MCF 10A (cell line): Measurements from ENCODE around the gene NCF2. TPM values are rescaled to one million over a fixed set of nuclear protein-coding genes. Genes with fewer than 3 reads are reported as not detected.

Experiments
- BruUV-seq: library from RNA; stranded (reverse); fragments of 400-500 nt; replicated peaks from 2 replicates; lab custom pipeline; 2021; lab: Mats Ljungman, UMichigan
- CTCF ChIA-PET: fragments of 300-600 bp; sonication (Branson Sonifier 250); formaldehyde crosslinking; extraction: SDS; loops from one replicate; lab custom pipeline; 2021; ENCODE audit warnings: antibody characterized with exemption, inconsistent platforms; lab: Yijun Ruan, JAX
- POLR2A ChIA-PET: fragments of 300-600, 350-650 bp; sonication (Branson Sonifier 250); formaldehyde crosslinking; extraction: SDS; loops from one replicate; lab custom pipeline; 2020; ENCODE audit warnings: antibody characterized with exemption, inconsistent platforms; lab: Yijun Ruan, JAX
- DNase-seq: peaks from one replicate; pipeline ENCODE4 v3.0.0-alpha.2; 2018; ENCODE audit not compliant: unreplicated experiment
- H3K27ac Mint-ChIP-seq: one replicate; pipeline ENCODE4 v1.8.0; 2022; ENCODE audit warnings: mild to moderate bottlenecking, low read depth, mixed read lengths; ENCODE audit not compliant: unreplicated experiment
- H3K27me3 Mint-ChIP-seq: one replicate; pipeline ENCODE4 v1.8.0; 2022; ENCODE audit warnings: mixed read lengths; ENCODE audit not compliant: insufficient read depth, unreplicated experiment
- H3K36me3 Mint-ChIP-seq: one replicate; pipeline ENCODE4 v1.8.0; 2022; ENCODE audit warnings: mild to moderate bottlenecking, moderate library complexity, mixed read lengths; ENCODE audit not compliant: insufficient read depth, unreplicated experiment
- H3K4me1 Mint-ChIP-seq: one replicate; pipeline ENCODE4 v1.8.0; 2022; ENCODE audit warnings: mixed read lengths; ENCODE audit not compliant: insufficient read depth, unreplicated experiment
- H3K4me3 Mint-ChIP-seq: one replicate; pipeline ENCODE4 v1.8.0; 2022; ENCODE audit warnings: mild to moderate bottlenecking, moderate library complexity, mixed read lengths; ENCODE audit not compliant: unreplicated experiment
- H3K9me3 Mint-ChIP-seq: one replicate; pipeline ENCODE4 v1.8.0; 2022; ENCODE audit warnings: mixed read lengths; ENCODE audit not compliant: unreplicated experiment
- intact Hi-C: fragments of 100-400 bp; cut with micrococcal nuclease; formaldehyde crosslinking; loops from 2 replicates; pipeline ENCODE4 v1.14.1; 2022
- total RNA-seq: library from RNA; stranded (reverse); gene quantifications from 2 replicates; pipeline ENCODE4 v1.2.3, GENCODE V29; 2022
- TF ChIP-seq, protein P1 (sequence below): fragments of 200-600 bp; IDR thresholded peaks from one replicate; pipeline ENCODE4 v1.8.0; 2022; ENCODE audit warnings: antibody characterized with exemption, mild to moderate bottlenecking; ENCODE audit not compliant: unreplicated experiment

Gene NCF2
- total RNA-seq, 1 experiment from 2014 or later, result 4.9 TPM

DNA sequence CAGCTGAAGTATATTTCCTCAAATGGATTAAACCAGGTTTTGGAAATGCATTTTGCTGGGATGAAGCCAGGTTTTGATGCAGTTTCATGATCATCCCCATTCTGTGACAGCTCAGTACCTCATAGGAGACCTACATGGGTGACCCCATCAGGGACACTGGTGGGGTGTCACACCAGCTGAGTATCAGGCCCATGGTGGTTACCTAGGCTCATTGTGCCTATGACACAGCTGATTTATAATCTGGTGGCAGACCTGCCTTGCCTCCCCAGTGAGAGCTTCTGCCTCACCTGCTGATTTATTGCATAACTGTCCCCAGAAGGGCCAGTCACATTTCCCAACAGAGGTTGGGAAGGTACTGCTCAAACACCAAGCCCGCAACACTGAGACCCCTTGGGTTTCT, 3.8 kb downstream of the NCF2 start:
- TF ChIP-seq, protein P1, sequence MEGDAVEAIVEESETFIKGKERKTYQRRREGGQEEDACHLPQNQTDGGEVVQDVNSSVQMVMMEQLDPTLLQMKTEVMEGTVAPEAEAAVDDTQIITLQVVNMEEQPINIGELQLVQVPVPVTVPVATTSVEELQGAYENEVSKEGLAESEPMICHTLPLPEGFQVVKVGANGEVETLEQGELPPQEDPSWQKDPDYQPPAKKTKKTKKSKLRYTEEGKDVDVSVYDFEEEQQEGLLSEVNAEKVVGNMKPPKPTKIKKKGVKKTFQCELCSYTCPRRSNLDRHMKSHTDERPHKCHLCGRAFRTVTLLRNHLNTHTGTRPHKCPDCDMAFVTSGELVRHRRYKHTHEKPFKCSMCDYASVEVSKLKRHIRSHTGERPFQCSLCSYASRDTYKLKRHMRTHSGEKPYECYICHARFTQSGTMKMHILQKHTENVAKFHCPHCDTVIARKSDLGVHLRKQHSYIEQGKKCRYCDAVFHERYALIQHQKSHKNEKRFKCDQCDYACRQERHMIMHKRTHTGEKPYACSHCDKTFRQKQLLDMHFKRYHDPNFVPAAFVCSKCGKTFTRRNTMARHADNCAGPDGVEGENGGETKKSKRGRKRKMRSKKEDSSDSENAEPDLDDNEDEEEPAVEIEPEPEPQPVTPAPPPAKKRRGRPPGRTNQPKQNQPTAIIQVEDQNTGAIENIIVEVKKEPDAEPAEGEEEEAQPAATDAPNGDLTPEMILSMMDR, result no peak
- no peak for DNase-seq
- peaks cover 26% of the 10 kb centered on the region for H3K4me1 Mint-ChIP-seq
- no peak overlapping the region for H3K4me3 Mint-ChIP-seq
- CTCF ChIA-PET, result interaction anchor here (0.7 to 1.1 kb wide), 3 partner anchors 8 to 693 kb away, joined by 3 to 5 read pairs (median 4); no protein-coding TSS in a partner anchor
- intact Hi-C loops, result no loop called here
- no peaks in the 10 kb centered on the region for H3K27me3 Mint-ChIP-seq
- no peak overlapping the region for H3K27ac Mint-ChIP-seq
- POLR2A ChIA-PET, result no interaction called here
- no TSS peak for BruUV-seq
- no peaks in the 10 kb centered on the region for H3K36me3 Mint-ChIP-seq
- no peaks in the 10 kb centered on the region for H3K9me3 Mint-ChIP-seq

DNA sequence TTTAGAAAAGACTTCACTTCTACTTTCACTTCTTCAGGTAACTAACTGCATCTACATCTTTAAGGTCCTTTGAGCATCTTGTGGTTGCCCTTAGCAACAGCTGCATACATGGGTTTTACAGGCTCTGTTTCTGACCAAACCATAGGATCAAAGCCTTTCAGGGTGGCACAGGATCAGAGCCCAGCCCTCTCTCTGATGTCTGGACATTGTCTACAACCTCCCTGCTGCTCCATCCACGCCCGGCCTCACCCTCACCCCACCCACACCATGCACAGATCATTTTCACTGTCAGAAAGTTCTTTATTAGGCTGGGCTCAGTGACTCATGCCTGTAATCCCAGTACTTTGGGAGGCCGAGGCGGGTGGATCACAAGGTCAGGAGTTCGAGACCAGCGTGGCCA, 5.2 kb downstream of the NCF2 start:
- peaks cover 17% of the 10 kb centered on the region for H3K4me1 Mint-ChIP-seq
- POLR2A ChIA-PET, result interaction anchor here (0.6 kb wide), 1 partner anchor 150 kb away, joined by 4 read pairs; no protein-coding TSS in a partner anchor
- DNase-seq, result no peak

DNA sequence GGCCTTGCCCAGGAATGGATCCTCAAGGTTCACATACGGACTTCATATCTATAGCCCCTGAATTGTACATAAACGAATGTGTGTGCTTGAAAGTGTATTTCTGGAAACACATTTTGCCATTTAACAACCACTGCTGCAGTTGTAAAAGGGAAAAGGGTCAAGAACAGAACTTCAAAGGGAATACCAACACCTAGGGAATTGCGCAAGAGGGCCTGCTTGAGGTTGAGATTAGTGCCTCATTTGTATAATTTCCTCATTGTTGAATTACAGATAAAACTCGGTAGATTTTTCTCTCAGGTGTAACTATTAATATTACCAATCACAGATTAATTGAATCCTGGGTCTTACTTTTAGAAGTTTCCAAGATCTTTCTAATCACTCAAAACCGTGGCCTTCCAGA, 6.1 kb downstream of the NCF2 start:
- Mint-ChIP-seq H3K27ac (no peak overlapping the region), H3K27me3 (no peaks in the 10 kb centered on the region), H3K9me3 (no peaks in the 10 kb centered on the region), H3K4me3 (no peak overlapping the region), H3K4me1 (peaks cover 9% of the 10 kb centered on the region), H3K36me3 (no peaks in the 10 kb centered on the region)
- ChIA-PET POLR2A (no interaction called here), CTCF (no interaction called here)
- TF ChIP-seq, protein P1, result no peak
- no TSS peak for BruUV-seq
- intact Hi-C loops, result no loop called here
- no peak for DNase-seq

More for the DNA sequence above, 5.2 kb downstream of the NCF2 start:
- no TSS peak for BruUV-seq
- H3K36me3 Mint-ChIP-seq, result no peaks in the 10 kb centered on the region
- no peaks in the 10 kb centered on the region for H3K27me3 Mint-ChIP-seq
- intact Hi-C loops, result no loop called here
- TF ChIP-seq, protein P1, result no peak
- no peak overlapping the region for H3K4me3 Mint-ChIP-seq
- no peaks in the 10 kb centered on the region for H3K9me3 Mint-ChIP-seq
- H3K27ac Mint-ChIP-seq, result no peak overlapping the region
- CTCF ChIA-PET, result no interaction called here

DNA sequence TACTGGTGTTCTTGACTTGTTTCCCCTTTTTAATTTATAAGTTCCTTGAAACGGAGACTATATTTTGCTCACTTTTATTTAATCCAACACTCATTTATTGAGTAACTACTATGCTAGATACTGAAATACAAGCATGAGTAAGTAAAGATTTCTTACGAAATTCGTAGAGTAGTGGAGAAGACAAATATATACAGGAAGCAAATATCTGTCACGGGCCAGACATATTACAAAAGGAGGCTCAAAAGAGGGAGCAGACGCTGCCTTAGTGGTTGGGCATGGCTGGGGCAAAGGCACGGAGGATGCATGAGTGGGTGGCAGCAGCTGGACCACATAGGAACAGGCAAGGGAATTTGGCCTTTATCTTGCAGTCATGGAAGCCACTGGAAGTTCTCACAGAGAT, 6.8 kb downstream of the NCF2 start:
- Mint-ChIP-seq H3K9me3 (no peaks in the 10 kb centered on the region), H3K27me3 (no peaks in the 10 kb centered on the region), H3K36me3 (no peaks in the 10 kb centered on the region), H3K4me3 (no peak overlapping the region), H3K4me1 (peaks cover 9% of the 10 kb centered on the region), H3K27ac (no peak overlapping the region)
- CTCF ChIA-PET, result no interaction called here
- peak; percentile 84 for DNase-seq
- POLR2A ChIA-PET, result no interaction called here
- no TSS peak for BruUV-seq
- intact Hi-C loops, result no loop called here
- TF ChIP-seq, protein P1, result no peak
